Fibroblast of the aortic adventitia (primary cell): ENCODE measurements around the gene KDM4B. TPM values are rescaled to one million over a fixed set of nuclear protein-coding genes. Genes with fewer than 3 reads are reported as not detected.

Experiments used
- DNase-seq: peaks from one replicate; pipeline ENCODE4 v3.0.0-alpha.2; 2010; ENCODE audit warnings: low read depth
- H3K4me3 ChIP-seq: 2 replicates; pipeline ENCODE4 v1.5.1; 2011; ENCODE audit warnings: low read depth, mild to moderate bottlenecking, control low read depth, low read length, moderate library complexity
- CTCF ChIP-seq: IDR thresholded peaks from 2 replicates; pipeline ENCODE4 v1.5.1; 2011; ENCODE audit warnings: mild to moderate bottlenecking, low read length, control low read depth, inconsistent platforms; ENCODE audit not compliant: insufficient read depth
- total RNA-seq: library from RNA; depleted of rRNA; stranded (reverse); fragments of >200 nt; gene quantifications from 2 replicates; pipeline ENCODE4 v1.2.3, GENCODE V29; 2012; ENCODE audit warnings: low replicate concordance

KDM4B gene
- total RNA-seq, 1 donor, result 13.5 TPM

GRCh38 chr19:5099701-5100221 lies 130.8 kb downstream of the KDM4B start:
- no peak overlapping the region for H3K4me3 ChIP-seq
- DNase-seq, result no peak

DNA sequence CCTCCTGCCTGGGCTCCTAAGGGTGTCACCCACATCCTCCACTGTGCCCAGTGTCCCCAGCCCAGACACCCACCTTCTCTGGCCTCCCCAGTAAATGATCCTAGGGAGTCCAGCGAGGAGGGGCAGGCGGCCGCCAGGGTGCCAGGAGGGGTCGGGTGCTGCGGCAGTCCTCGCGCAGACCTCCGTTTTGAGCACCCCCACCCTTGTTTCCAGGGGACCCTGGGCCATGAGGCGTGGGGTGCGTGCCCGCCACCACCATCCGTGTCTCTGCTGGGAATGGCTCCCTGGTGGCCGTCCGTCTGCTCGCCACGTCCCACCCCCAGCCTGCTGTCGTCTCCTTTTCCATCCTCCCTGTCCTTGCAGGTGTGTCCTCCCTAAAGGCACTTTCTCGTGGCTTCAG lies 133.0 kb downstream of the KDM4B start:
- H3K4me3 ChIP-seq, result no peak overlapping the region
- TF ChIP-seq CTCF, result no peak
- DNase-seq, result no peak

More at GRCh38 chr19:5099701-5100221, 130.8 kb downstream of the KDM4B start:
- no peak for TF ChIP-seq CTCF

DNA sequence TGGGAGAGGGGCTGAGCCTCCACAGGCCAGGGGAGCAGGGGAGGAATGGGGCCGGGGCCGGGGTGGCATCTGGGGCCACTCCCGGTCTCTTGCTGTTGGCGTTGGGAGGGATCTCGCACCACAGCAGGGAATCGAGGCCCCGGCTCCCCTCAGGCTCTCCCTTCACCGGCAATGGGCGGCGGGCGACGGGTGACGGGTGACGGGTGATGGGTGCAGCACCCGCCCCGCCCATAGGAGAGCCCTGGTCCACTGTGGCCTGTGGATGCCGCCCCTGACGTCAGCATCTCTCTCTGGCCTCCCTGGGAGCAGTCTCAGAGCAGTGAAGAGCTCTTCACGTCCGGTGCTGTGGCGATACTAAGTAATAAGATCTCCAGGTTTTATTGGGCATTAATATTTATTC lies 133.6 kb downstream of the KDM4B start:
- TF ChIP-seq CTCF, result no peak
- no peak for DNase-seq
- H3K4me3 ChIP-seq, result no peak overlapping the region

- no peak overlapping the region for H3K4me3 ChIP-seq
- peak; percentile 79 for DNase-seq
- TF ChIP-seq CTCF, result no peak
Observed at GRCh38 chr19:5103061-5103701, 134.3 kb downstream of the KDM4B start.

- no peak for TF ChIP-seq CTCF
- no peak for DNase-seq
- H3K4me3 ChIP-seq, result no peak overlapping the region
Observed at GRCh38 chr19:5103812-5104410, 135.0 kb downstream of the KDM4B start.

DNA sequence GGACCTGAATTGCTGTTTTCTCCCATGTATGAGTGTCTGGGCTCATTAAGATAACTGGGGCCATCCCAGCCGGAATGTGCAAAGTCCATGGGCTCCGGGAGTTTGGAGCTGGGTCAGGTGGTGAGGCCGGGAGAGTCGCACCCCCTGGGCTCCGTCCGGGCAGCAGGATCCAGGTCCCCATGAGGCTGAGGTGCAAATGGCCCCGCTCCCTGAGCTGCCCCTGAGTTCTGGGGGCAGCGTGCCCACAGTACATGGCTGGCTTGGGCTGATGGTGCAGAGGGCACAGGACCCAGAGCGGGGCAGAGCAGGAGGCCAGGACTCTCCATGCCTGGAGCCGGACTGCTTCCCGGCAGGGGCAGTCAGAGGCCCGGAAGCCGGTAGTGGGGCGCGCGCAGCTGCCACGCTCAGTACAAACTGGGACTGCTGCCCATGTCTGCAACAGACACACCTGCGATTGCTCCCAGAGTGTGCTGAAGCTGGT lies 136.0 kb downstream of the KDM4B start:
- no peak for DNase-seq
- TF ChIP-seq CTCF, result no peak
- H3K4me3 ChIP-seq, result no peak overlapping the region
